ENCODE measurements around the gene ATG4D. TPM values are rescaled to one million over a fixed set of nuclear protein-coding genes. Genes with fewer than 3 reads are reported as not detected.

Gene ATG4D
- total RNA-seq: 10 to 100 TPM in 1 of 4 donors, 1 to 10 TPM in 3; 5.2 to 20.7 (median 6.9) TPM

DNA sequence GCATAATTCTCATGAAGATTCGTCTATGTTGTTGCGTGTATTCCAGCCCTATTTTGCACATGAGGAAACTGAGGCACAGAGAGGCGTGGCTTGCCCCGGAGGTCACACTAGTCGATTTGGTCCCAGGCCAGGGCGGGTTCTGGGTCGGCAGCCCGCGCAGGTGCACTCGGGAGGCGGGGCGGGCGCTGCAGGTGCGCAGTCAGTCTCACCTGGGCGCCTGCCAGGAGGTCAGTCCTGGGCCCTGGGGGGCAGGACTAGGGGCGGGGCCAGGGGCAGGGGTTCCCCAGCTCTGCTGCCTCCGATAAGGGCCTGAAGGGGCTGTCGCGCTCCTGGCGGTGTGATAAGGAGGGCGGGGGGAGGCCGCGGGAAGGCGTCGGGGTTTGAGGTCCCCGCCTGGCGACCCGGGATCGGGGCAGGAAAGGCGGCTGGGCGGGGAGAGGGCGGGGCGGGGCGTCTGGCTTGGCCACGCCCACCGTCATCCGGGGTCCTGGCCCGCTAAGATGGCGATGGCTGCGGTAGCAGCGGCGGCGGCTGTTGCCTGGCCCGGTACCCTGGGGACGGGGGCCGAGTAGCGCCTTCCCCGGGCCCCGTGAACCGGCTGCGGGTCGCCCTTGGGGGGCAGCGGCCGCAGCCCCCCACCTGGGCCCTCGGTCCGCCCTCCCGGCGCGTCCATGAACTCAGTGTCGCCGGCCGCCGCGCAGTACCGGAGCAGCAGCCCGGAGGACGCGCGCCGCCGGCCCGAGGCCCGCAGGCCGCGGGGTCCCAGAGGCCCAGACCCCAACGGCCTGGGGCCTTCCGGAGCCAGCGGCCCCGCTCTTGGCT is at the start of gene ATG4D:
TSS of gene ATG4D (plus strand) at position 485 of the 822 bp plus-strand sequence. CDS start at position 672, 187 bp downstream.
- TF ChIP-seq, protein P1, sequence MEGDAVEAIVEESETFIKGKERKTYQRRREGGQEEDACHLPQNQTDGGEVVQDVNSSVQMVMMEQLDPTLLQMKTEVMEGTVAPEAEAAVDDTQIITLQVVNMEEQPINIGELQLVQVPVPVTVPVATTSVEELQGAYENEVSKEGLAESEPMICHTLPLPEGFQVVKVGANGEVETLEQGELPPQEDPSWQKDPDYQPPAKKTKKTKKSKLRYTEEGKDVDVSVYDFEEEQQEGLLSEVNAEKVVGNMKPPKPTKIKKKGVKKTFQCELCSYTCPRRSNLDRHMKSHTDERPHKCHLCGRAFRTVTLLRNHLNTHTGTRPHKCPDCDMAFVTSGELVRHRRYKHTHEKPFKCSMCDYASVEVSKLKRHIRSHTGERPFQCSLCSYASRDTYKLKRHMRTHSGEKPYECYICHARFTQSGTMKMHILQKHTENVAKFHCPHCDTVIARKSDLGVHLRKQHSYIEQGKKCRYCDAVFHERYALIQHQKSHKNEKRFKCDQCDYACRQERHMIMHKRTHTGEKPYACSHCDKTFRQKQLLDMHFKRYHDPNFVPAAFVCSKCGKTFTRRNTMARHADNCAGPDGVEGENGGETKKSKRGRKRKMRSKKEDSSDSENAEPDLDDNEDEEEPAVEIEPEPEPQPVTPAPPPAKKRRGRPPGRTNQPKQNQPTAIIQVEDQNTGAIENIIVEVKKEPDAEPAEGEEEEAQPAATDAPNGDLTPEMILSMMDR (IDR thresholded peaks at IDR 0.05; ENCODE audit: low read depth): no peak

DNA sequence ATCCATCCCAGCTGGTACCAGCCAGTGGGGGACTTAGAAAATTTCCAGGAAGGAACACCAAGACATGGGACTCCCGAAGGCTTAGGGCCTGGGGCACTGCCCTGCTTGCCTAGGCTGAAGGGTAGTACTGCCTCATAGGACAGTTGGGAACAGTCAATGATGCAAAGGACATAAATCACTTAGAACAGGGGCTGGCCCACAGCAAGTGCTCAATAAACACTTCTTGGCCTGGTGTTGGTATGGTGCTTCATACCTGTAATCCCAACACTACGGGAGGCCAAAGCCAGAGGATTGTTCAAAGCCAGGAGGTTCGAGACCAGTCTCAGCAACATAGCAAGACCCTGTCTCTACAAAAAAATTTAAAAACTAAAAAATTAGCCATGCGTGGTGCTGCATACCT is 46.3 kb upstream of the ATG4D start:
- TF ChIP-seq, protein P1 (IDR thresholded peaks at IDR 0.05; ENCODE audit: low read depth): no peak

DNA sequence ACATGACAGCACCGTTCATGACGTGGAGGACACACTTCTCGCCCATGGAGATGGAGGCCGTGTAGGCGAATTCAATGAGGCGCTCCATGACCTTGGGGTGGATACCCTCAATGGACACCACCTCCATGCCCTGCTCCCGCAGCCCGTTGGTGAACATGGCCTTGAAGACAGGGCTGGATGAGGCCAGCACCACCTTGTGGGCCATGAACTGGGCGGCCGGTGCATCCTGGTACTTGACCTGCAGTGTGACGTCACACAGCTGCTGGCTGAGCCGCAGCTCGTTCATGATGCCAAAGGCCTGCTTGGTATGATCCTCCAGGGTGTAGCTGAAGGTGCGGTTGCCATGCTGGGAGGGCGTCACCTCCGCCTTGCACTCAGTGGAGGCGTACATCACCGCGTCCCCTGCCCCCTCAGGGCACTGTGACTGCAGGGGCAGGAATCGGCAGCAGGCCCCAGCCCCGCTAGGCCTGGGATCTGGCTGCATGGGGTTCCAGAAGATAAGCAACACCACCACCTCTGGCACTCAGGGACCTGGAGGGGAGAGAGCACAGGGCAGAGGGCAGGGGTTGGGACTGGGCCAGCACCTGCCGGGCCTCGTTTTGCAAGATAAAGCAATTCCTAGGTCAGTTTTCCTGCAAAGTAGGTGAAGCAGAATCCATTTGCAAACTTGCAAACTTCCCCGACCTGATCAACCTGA is 44.0 kb upstream of the ATG4D start:
- TF ChIP-seq, protein P1 (IDR thresholded peaks at IDR 0.05; ENCODE audit: low read depth): no peak

DNA sequence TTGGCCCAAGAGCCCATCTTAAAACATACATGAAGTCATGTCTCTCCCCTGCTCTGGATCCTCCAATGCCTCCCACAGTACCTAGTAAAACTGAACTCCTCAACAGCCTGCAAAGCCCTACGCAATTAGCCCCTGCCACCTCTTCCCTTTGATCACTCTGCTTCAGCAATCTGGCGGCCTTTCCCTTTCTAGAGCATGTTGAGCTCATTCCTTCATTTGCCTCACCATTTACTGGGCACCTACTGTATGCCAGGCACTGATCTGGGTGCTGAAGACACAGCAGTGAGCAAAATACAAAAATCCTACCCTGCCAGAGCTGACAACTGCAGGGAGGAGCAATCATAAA is 43.5 kb upstream of the ATG4D start:
- TF ChIP-seq, protein P1 (IDR thresholded peaks at IDR 0.05; ENCODE audit: low read depth): no peak

DNA sequence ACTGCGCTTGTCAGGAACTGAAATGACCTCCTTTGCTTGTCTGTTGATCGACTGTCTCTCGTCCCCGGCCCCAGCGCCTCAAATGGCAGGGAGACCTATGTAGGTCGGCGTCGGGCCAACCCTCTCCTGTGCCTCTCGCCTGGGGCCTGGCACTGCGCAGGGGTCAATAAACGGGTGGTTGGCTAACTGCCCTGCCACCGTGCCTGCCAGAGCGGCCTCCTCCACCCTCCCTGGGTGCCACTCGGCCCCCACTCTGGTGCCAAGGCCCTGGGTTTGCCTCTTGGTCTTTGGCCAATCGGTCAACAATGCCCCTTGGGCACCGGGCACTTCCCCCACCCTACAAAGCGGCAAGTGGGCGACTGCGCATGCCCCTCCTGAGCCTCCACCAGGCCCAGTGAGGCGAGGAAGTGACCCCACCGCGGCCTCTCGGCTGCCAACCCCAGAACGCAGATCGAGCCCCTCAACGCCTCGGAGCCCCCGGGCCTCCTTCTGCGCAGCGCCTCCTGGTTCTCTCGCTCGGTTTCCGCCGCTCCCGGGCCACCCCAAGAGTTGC is 41.7 kb upstream of the ATG4D start:
- TF ChIP-seq, protein P1 (IDR thresholded peaks at IDR 0.05; ENCODE audit: low read depth): no peak

DNA sequence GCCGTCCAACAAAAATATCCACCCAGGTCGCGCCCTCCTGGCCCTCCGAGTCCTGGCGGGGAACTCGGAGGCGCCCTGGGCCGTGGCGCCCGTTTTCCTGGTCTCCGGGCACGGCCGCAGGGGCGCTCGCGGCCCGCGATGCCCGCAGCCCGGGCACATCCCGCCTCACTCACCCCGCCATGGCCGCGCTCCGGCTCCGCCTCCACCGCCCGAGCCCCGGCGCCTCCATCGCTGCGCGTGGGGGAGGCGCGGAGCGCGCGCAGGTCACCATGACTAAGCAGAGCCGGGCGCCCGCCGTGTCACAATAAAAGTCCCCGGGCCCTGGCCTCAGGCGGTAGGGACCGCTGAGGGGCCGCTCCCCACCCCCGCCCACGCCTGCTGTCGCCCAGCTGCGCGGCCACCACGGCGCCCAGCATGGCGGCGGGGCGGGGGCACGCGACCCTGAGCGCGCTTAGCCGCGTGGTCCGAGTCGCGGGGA is 41.1 kb upstream of the ATG4D start:
- TF ChIP-seq, protein P1 (IDR thresholded peaks at IDR 0.05; ENCODE audit: low read depth): no peak
